Measurements from ENCODE around the gene LGALS3. TPM values are rescaled to one million over a fixed set of nuclear protein-coding genes. Genes with fewer than 3 reads are reported as not detected.

LGALS3 gene
- total RNA-seq, 4 donors from 2014 or later: 246 to 526 (median 339) TPM

DNA sequence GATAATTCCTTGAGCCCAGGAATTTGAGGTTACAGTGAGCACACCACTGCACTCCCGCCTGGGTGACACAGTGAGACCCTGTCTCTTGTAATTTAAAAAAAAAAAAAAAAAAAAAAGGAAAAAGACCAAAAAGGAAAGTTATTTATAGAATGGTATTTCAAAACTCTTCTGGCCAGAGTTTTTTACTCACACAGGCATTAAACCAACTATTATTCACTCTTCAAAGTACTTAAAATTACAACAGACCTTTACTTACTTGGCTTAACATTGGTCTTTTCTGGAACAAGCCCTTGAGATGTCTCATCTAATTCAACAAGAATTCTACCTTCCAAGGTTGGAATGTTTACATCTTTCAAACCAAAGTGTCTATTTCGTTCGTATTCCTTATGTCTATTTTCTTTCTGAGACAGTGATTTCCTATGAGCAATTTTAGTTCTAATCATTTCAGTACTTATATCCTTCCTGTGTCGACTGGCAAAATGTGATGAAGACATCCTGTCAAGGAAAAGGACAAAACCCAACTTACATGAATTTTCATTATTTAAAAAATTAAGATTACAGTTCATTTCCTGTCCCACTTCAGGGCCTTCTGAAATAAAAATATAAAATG is 59.7 kb downstream of the LGALS3 start:
- H3K36me3 ChIP-seq: no peaks in the 10 kb centered on the region
- H3K9me3 ChIP-seq: no peaks in the 10 kb centered on the region
- H3K27me3 ChIP-seq: no peaks in the 10 kb centered on the region
- TF ChIP-seq POLR2A (IDR thresholded peaks at IDR 0.05) (no peak), EP300 (IDR thresholded peaks at IDR 0.05) (no peak)
- TF ChIP-seq, protein P1, sequence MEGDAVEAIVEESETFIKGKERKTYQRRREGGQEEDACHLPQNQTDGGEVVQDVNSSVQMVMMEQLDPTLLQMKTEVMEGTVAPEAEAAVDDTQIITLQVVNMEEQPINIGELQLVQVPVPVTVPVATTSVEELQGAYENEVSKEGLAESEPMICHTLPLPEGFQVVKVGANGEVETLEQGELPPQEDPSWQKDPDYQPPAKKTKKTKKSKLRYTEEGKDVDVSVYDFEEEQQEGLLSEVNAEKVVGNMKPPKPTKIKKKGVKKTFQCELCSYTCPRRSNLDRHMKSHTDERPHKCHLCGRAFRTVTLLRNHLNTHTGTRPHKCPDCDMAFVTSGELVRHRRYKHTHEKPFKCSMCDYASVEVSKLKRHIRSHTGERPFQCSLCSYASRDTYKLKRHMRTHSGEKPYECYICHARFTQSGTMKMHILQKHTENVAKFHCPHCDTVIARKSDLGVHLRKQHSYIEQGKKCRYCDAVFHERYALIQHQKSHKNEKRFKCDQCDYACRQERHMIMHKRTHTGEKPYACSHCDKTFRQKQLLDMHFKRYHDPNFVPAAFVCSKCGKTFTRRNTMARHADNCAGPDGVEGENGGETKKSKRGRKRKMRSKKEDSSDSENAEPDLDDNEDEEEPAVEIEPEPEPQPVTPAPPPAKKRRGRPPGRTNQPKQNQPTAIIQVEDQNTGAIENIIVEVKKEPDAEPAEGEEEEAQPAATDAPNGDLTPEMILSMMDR (IDR thresholded peaks at IDR 0.05): no peak
- no peak overlapping the region for H3K4me3 ChIP-seq
- peaks cover 0 to 12% (median 3%) of the 10 kb centered on the region in 4 donors for H3K4me1 ChIP-seq
- H3K27ac ChIP-seq: no peak overlapping the region
- no peak for DNase-seq (ENCODE audit: low spot score in 2 of 2)
- WGBS, 2 donors: 81 to 86% methylated on average over 4 of the region's 4 CpGs

DNA sequence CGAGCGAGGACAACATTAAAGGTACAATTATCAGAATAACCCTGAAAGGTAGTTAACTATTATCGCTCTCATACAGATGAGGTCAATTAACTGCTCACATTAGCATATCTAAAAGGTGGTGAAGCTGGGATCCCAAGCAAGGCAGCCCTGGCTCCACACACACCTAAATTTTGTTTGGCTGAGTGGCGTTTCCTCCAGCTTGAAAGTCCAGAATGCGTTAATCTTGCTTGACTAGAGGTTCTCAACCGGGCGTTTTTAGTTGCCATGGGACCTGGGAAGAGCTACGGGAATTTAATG is 61.8 kb downstream of the LGALS3 start:
- WGBS, 2 donors: 0 to 2% methylated on average over 8 of the region's 8 CpGs
- no peaks in the 10 kb centered on the region for H3K9me3 ChIP-seq
- no peaks in the 10 kb centered on the region for H3K27me3 ChIP-seq
- no peak for DNase-seq (ENCODE audit: low spot score in 2 of 2)
- H3K27ac ChIP-seq: no peak overlapping the region
- H3K4me3 ChIP-seq: peak overlapping the region; percentile 46 to 64 (median 56)
- TF ChIP-seq POLR2A (IDR thresholded peaks at IDR 0.05) (no peak), EP300 (IDR thresholded peaks at IDR 0.05) (no peak)
- TF ChIP-seq, protein P1 (IDR thresholded peaks at IDR 0.05): no peak
- no peaks in the 10 kb centered on the region for H3K36me3 ChIP-seq
- H3K4me1 ChIP-seq: peaks cover 0 to 12% (median 3%) of the 10 kb centered on the region in 4 donors

DNA sequence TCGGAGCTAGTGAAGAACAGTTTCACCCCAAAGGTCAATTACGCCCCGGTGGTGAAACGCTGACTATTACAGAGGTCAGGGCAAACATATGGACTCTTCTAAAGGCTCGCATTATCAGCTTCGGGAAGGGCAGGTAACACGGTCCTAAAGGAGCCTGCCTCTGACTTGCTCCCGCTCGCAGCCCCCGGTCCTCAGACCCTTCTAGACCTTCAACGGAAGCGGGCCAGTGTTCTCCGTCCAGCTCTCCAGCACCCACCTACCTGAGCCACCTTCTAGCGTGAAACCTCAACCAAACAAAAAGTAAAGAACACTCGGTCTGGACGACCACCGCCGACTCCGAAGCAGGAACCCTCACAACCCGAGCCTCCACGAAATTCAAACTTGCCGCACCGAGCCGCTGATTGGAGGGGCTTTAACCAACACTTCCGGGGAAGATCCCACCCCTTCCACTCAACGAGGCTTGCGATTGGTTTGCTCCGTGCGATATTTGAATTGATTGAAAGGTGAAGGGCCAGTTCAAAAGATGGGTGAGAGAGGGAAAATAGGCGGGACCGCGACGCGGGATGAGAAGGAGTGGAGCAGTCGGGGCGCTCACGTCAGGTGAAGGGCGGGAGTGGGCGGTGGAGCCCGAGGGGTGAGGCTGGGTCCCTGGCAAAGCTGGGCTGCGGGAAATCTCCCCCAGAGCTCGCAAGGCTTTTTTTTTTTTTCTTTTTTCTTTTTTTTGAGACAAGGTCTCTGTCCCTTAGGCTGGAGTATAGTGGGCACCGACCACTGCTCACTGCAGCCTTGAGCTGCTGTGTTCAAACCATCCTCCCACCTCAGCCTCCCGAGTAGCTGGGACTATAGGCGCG is 62.4 kb downstream of the LGALS3 start, which contains the start of gene DLGAP5:
Gene DLGAP5, minus strand, starts transcription at position 383 of the 851 bp plus-strand sequence. CDS start 2,406 bp downstream, outside the sequence.
- H3K27me3 ChIP-seq: no peaks in the 10 kb centered on the region
- DNase-seq (ENCODE audit: low spot score in 2 of 2): peak; percentile 81 to 93

DNA sequence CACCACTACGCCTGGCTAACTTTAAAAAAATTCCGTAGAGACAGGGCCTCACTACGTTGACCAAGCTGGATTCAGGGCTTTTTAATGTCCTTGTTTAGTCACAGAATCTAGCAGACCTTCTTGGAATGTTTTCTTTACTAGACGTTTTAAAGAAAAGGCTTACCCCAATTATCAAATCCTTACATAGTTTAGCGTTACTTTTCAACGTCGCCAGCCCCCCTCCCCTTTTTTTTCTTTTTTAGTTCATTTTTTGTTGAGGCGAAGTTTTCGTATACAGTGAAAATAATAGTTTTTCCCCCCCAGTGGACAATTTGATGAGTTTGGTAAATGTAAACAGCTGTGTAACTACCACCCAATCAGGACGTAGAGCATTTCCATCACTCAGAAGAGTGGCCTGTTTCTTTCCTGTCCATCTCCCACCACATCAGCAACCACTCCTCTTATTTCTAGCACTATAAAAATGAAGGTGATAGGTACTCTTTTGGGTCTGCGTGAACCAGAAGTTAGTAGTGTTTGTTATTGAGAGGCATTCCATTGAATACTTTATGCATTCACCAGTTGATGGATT is 63.1 kb downstream of the LGALS3 start:
- peak overlapping the region; percentile 43 to 87 (median 72) for H3K27ac ChIP-seq
- peaks cover 0 to 12% (median 3%) of the 10 kb centered on the region in 4 donors for H3K4me1 ChIP-seq
- WGBS, 2 donors: 53 to 62% methylated on average over 11 of the region's 11 CpGs
- TF ChIP-seq POLR2A (IDR thresholded peaks at IDR 0.05) (no peak), EP300 (IDR thresholded peaks at IDR 0.05) (no peak)
- TF ChIP-seq, protein P1 (IDR thresholded peaks at IDR 0.05): no peak
- H3K36me3 ChIP-seq: no peaks in the 10 kb centered on the region
- H3K9me3 ChIP-seq: no peaks in the 10 kb centered on the region
- peak overlapping the region; percentile 46 to 64 (median 56) for H3K4me3 ChIP-seq
- DNase-seq (ENCODE audit: low spot score in 2 of 2): no peak
- no peaks in the 10 kb centered on the region for H3K27me3 ChIP-seq

More for the DNA sequence above, 62.4 kb downstream of the LGALS3 start, which contains the start of gene DLGAP5:
- no peaks in the 10 kb centered on the region for H3K36me3 ChIP-seq
- TF ChIP-seq EP300 (IDR thresholded peaks at IDR 0.05) (peak; percentile 59 to 67), POLR2A (IDR thresholded peaks at IDR 0.05) (peak in 1 of 2 donors; percentile 47)
- TF ChIP-seq, protein P1 (IDR thresholded peaks at IDR 0.05): no peak
- no peaks in the 10 kb centered on the region for H3K9me3 ChIP-seq
- peak within 1 kb of the TSS; percentile 46 to 64 (median 56) for H3K4me3 ChIP-seq
- WGBS, 2 donors: 3% methylated on average over 45 to 46 of the region's 46 CpGs
- H3K27ac ChIP-seq: peak within 1 kb of the TSS; percentile 43 to 87 (median 72)
- peaks cover 0 to 12% (median 3%) of the 10 kb centered on the region in 4 donors for H3K4me1 ChIP-seq
